Activated naive CD4-positive, alpha-beta T cell treated with anti-CD3 and anti-CD28 coated beads, Interleukin-2, amount 50 U/mL, for 72 hours (primary cell): Measurements from ENCODE around the gene CXorf58. TPM values are rescaled to one million over a fixed set of nuclear protein-coding genes. Genes with fewer than 3 reads are reported as not detected.
A peak's percentile ranks its signal among the peaks of the same experiment; 100 is the strongest.
"Not testable (repeated sequence)": the region's sequence is repeated elsewhere in the genome, so short reads cannot be mapped to it uniquely, and the experiment has no call there.

ENCODE experiments used
- ATAC-seq, 2 donors: fragments of 150-1000 bp; cut with Tn5 transposase; 2 replicates each; pipeline ENCODE4 v1.10.0; 2021; ENCODE audit warnings: mild to moderate bottlenecking in 2 of 2, moderate library complexity in 2 of 2
- DNase-seq, 2 donors: peaks; one replicate each; pipeline ENCODE4 v3.0.0; 2021 to 2022; ENCODE audit warnings: low spot score in 2 of 2
- H3K27ac Mint-ChIP-seq, 2 donors: one replicate each; pipeline ENCODE4 v1.8.0; 2022; ENCODE audit warnings: mild to moderate bottlenecking in 2 of 2, mixed read lengths in 2 of 2
- H3K36me3 Mint-ChIP-seq, 2 donors: one replicate each; pipeline ENCODE4 v1.8.0; 2022; ENCODE audit warnings: mixed read lengths in 2 of 2
- H3K9me3 Mint-ChIP-seq, 2 donors: one replicate each; pipeline ENCODE4 v1.8.0; 2022; ENCODE audit warnings: mixed read lengths in 2 of 2
- total RNA-seq, 2 donors: library from RNA; stranded (reverse); gene quantifications; one replicate each; pipeline ENCODE4 v1.2.3, GENCODE V29; 2022

Gene CXorf58
- under 1 TPM in 1 of 2 donors, not detected in 1; 0.37 TPM for total RNA-seq

DNA sequence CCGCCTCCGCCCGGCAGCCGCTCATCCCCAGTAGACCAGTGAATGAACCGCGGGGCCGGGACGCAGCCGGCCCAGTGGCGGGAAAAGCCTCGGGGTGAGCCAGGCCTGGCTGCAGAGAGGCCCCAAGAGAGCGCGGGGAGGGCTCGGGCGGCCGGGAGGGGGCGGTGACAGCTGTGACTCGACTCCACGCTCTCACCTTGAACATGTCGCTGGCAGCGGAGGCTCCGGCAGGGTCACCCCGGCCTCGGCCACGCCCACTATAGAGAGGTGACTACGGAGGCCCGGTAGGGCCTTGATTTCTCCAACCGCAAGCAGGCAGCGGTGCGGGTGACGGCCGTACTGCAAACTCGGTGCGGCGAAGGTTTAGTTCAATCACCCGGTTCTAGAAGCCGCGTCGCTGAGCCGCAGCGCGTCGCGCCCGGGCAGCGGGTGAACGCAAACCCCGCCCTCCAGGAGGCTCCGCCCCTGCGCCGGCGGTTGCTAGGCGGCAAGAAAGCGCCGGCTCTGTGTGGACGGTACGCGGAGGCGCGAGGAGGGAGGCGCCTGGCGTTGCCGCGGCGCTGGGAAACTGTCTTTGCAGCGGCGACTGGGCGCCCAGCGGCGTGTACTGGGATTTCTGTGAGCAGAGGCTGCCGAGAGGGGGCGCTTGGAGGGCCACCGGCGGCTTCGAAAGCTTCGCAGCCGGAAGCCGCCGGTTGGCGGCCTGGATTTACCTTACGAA is at the start of gene CXorf58, which contains the start of gene APOO:
Gene CXorf58, plus strand, starts transcription at position 509 of the 721 bp plus-strand sequence. CDS start 2,297 bp downstream, outside the sequence.
Gene APOO, minus strand, starts transcription at position 441 of the 721 bp plus-strand sequence. Its CDS starts 236 bp downstream, at position 205.
- H3K36me3 Mint-ChIP-seq, result no peaks in the 10 kb centered on the region
- H3K9me3 Mint-ChIP-seq, result no peaks in the 10 kb centered on the region
- ATAC-seq, result peak; percentile 95
- H3K27ac Mint-ChIP-seq, result peak within 1 kb of the TSS; percentile 77 to 84
- peak; percentile 86 to 94 for DNase-seq

GRCh38 chrX:23859238-23859637 is 48.6 kb upstream of the CXorf58 start:
- not testable (repeated sequence) for ATAC-seq, H3K27ac Mint-ChIP-seq, DNase-seq, H3K36me3 Mint-ChIP-seq, H3K9me3 Mint-ChIP-seq

DNA sequence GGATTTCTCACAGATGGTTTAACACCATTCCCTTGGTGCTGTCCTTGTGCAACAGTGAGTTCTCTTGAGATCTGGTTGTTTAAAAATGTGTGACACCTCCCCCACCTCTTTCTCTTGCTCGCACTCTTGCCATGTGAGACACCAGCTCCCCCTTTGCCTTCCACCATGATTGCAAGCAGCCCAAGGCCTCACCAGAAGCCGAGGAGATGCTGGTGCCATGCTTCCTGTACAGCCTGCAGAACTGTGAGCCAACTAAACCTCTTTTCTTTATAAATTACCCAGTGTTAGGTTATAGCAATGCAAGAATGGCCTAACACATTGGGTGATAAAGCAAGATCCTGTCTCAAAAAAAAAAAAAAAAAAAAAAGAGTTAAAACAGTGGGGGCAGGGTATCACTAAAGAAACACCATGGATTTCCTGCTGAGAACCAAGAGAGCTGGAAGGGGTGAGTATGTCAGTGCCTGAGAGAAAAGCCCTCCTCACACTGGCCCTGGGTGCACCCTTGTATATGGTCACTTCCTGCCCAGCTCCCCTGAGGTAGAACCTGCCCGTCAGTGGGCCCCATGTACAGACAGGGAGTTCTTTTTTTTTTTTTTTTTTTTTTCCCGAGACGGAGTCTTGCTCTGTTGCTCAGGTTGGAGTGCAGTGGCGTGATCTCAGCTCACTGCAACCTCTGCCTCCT is 46.5 kb upstream of the CXorf58 start:
- Mint-ChIP-seq H3K27ac (no peak overlapping the region), H3K36me3 (peaks cover 5 to 6% of the 10 kb centered on the region in 2 donors), H3K9me3 (no peaks in the 10 kb centered on the region)
- peak in 1 of 2 donors; percentile 69 for ATAC-seq
- no peak for DNase-seq

DNA sequence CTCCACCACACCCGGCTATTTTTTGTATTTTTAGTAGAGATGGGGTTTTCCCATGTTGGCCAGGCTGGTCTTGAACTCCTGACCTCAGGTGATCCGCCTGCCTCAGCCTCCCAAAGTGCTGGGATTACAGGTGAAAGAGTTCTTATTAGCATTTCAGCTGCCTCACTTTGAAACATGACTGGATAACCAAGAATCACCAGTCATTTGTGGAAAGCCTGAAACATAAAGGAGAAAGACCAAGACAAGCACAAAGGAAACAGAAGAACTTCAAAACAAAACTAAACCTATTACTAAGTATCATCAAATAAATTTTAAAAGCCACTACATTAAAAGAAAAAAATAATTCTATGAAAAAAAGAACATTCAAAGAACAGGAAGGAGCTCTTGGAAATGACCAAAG is 45.9 kb upstream of the CXorf58 start:
- DNase-seq, H3K27ac Mint-ChIP-seq, H3K9me3 Mint-ChIP-seq, H3K36me3 Mint-ChIP-seq: not testable (repeated sequence)
- peak in 1 of 2 donors; percentile 67 for ATAC-seq

DNA sequence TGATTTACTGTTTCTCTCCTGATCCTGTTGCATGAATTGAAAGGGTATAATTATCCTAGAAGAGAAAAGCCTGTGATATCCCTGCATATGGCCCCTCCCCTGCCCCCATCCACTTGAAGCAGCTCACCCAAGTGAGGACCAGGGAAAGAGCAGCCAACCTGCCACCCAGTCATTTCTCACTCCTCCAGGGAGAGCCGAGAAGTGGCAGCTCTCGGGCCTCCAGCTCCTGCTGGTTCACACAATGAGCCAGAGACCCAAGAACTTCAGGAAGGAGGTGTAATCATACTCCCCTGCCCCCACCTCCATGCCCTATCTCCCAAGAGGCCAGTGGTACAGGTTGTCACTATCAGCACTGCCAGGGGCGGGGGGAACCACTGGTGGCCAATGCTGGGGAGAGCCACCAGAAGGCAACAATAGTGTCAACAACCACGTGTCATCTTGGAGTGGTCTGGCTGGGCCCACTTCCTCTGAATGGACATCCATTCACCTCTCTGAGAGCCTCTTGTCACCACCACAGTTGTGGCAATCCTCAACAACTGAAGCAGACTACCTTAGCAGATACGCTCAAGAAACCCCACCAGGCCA is 43.0 kb upstream of the CXorf58 start:
- ATAC-seq (no peak), DNase-seq (no peak)
- H3K36me3 Mint-ChIP-seq, result peaks cover 5 to 6% of the 10 kb centered on the region in 2 donors
- H3K9me3 Mint-ChIP-seq, result no peaks in the 10 kb centered on the region
- H3K27ac Mint-ChIP-seq, result no peak overlapping the region

- ATAC-seq (no peak), DNase-seq (no peak)
- no peaks in the 10 kb centered on the region for H3K9me3 Mint-ChIP-seq
- H3K36me3 Mint-ChIP-seq, result no peaks in the 10 kb centered on the region
- H3K27ac Mint-ChIP-seq, result peak overlapping the region in 1 of 2 donors; percentile 7
These were observed 37.8 kb upstream of the CXorf58 start for GRCh38 chrX:23870041-23870440.

GRCh38 chrX:23871905-23872546 is 35.8 kb upstream of the CXorf58 start:
- Mint-ChIP-seq H3K27ac (peak overlapping the region in 1 of 2 donors; percentile 62), H3K36me3 (no peaks in the 10 kb centered on the region), H3K9me3 (no peaks in the 10 kb centered on the region)
- DNase-seq, result no peak
- ATAC-seq, result no peak

DNA sequence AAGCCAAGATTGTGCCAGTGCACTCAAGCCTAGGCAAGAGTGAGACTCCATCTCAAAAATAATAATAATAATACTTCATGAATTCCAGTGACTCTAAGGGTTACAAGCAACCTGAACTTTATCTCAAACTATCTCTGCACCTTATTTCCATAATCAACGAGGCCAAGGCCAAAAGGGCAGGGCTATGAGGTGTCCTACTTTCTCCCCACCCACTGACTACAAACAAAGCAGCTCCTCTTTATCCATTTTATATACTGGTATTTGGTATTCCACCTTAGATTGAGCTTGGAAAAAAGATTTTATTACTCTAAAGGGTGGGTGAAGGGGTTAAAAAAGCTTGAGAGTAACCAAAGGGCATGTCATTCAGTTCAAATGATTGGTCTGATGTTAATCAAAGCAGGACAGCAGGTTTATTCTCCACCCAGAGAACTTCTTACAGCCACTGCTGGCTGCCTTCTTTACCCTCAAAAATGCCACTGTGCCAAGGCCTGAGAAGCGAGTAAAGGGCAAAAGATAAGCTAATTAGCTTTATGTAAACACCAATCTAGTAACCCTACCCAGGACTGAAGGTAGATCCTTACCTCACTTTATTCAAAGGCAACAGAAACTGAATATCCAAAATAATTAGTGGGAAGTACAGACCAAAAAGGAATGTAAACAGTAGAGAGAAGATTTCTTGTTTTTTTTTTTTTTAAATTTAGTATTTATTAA is 28.3 kb upstream of the CXorf58 start:
- Mint-ChIP-seq H3K27ac (no peak overlapping the region), H3K9me3 (no peaks in the 10 kb centered on the region), H3K36me3 (no peaks in the 10 kb centered on the region)
- ATAC-seq (no peak), DNase-seq (no peak)

GRCh38 chrX:23883737-23884354 is 24.0 kb upstream of the CXorf58 start:
- no peaks in the 10 kb centered on the region for H3K36me3 Mint-ChIP-seq
- peak overlapping the region in 1 of 2 donors; percentile 24 for H3K27ac Mint-ChIP-seq
- peak; percentile 70 to 97 for ATAC-seq
- no peaks in the 10 kb centered on the region for H3K9me3 Mint-ChIP-seq
- DNase-seq, result no peak

DNA sequence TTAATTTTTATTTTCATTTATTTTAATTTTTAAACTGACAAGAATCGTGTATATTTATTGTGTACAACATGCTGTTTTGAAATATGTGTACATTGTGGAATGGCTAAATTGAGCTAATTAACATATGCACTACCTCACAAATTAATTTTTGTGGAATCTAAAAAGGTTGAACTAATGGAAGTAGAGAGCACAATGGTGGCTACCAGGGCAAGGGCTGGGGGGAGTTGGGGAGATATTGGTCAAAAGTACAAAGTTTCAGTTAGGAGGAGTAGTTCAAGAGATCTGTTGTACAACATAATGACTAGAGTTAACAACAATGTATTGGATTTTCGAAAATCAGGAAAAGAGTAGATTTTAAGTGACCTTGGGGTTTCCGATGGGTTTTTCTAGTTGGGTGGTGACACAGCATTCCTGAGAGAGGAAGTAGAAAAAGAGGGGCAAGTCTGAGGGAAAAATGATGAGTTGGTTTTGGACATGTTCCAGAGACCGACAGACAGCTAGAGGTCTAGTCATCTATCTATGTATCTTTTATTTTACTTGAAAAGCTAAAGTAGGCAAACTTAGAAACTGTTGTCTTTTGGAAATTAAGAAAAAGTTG is 23.3 kb upstream of the CXorf58 start:
- DNase-seq (no peak), ATAC-seq (no peak)
- Mint-ChIP-seq H3K9me3 (no peaks in the 10 kb centered on the region), H3K36me3 (no peaks in the 10 kb centered on the region), H3K27ac (peak overlapping the region in 1 of 2 donors; percentile 29)

DNA sequence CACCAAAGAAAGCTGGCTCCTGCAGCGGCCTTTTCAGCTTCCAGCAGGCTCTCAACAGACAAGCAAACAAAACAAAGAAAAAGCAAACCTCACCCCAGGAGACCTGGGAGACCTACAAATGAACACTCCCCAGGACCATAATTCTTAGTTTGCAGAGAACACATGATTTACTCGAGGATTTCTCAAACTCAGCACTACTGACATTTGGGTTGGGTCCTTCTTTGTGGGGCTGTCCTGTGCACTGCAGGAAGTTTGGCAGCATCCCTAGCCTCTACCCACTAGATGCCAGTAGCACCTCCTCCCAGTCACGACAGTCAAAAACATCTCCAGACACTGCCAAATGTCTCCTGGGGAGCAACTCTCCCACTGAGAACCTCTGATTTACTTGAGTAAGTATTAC is 22.0 kb upstream of the CXorf58 start:
- H3K36me3 Mint-ChIP-seq, result no peaks in the 10 kb centered on the region
- ATAC-seq (no peak), DNase-seq (no peak)
- no peaks in the 10 kb centered on the region for H3K9me3 Mint-ChIP-seq
- peak overlapping the region in 1 of 2 donors; percentile 64 for H3K27ac Mint-ChIP-seq

GRCh38 chrX:23887451-23887850 is 20.4 kb upstream of the CXorf58 start:
- H3K27ac Mint-ChIP-seq, result no peak overlapping the region
- no peaks in the 10 kb centered on the region for H3K36me3 Mint-ChIP-seq
- ATAC-seq (no peak), DNase-seq (no peak)
- no peaks in the 10 kb centered on the region for H3K9me3 Mint-ChIP-seq

GRCh38 chrX:23887918-23888317 is 19.9 kb upstream of the CXorf58 start:
- no peak overlapping the region for H3K27ac Mint-ChIP-seq
- ATAC-seq (no peak), DNase-seq (no peak)
- H3K36me3 Mint-ChIP-seq, result no peaks in the 10 kb centered on the region
- no peaks in the 10 kb centered on the region for H3K9me3 Mint-ChIP-seq

DNA sequence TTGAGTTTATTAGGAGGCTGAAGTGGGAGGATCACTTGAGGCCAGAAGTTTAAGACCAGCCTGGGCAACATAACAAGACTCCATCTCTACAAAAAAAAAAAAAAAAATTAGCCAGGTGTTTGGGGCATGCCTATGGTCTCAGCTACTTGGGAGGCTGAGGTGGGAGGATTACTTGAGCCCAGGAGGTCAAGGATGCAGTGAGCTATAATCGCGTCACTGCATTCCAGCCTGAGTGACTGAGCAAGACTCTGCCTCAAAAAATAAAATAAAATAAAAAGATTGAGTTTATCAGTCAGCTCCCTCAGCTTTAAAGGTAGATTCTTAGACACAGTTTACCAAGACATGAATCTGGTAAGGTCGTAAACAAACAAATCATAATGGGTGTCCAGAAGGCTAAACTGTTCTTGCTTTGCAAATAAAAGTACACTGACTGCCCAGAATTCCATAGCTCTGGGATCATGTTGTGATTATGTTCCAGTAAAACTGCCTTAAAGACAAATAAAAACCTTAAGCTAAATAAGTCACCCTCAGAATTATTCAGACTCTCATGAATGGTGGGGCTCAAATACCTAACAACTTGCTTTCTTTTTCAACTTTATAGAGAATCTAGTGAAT is 18.8 kb upstream of the CXorf58 start:
- Mint-ChIP-seq H3K36me3 (no peaks in the 10 kb centered on the region), H3K27ac (no peak overlapping the region), H3K9me3 (no peaks in the 10 kb centered on the region)
- no peak for DNase-seq
- ATAC-seq, result no peak

GRCh38 chrX:23890933-23891332 is 16.9 kb upstream of the CXorf58 start:
- no peak overlapping the region for H3K27ac Mint-ChIP-seq
- H3K36me3 Mint-ChIP-seq, result no peaks in the 10 kb centered on the region
- ATAC-seq (no peak), DNase-seq (no peak)
- H3K9me3 Mint-ChIP-seq, result no peaks in the 10 kb centered on the region
